ENCODE results near the gene SLC13A3.

SLC13A3 gene

DNA sequence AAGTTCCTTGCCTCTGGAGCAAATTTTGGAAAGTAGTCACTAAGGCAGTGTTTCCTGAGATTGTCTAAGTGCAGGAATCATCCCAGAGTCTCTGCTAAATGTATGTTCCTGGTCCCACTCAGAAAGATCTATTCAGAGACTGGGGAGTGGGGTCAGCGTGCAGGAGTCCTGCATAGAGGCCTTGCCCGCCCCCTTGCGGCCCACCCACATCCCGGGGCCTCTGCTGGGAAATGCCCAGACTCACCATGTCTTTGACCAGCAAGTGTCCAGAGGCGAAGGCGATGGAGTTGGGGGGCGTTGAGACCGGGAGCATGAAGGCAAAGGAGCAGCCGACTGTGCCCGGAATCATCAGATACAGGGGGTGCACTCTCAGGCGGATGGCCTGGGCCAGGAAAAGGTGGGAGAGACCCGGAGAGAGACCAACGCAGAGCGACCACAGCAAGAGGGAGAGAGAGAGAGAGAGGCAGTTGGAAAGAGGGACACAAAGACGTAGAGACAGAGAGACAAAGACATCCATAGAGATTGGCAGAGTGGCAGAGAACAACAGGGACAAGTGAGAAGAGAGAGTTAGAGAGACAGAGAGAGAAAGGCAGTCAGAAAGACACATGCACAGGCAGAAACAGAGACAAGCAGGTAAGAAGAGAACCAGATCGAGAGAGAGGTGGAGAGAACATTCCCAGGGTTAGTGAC lies 87.9 kb downstream of the SLC13A3 start:
- TF ChIP-seq Cebpa-rat (IDR thresholded peaks at IDR 0.05), result no peak
- Histone ChIP-seq H3K9me3 (no peaks in the 10 kb centered on the region), H3K36me3 (no peaks in the 10 kb centered on the region), H3K27me3 (no peaks in the 10 kb centered on the region), H3K27ac (no peak overlapping the region), H3K4me3 (no peak overlapping the region), H3K4me2 (no peak overlapping the region), H3K9ac (no peak overlapping the region), H4K20me1 (no peaks in the 10 kb centered on the region), H3K4me1 (peaks cover 47% of the 10 kb centered on the region)

DNA sequence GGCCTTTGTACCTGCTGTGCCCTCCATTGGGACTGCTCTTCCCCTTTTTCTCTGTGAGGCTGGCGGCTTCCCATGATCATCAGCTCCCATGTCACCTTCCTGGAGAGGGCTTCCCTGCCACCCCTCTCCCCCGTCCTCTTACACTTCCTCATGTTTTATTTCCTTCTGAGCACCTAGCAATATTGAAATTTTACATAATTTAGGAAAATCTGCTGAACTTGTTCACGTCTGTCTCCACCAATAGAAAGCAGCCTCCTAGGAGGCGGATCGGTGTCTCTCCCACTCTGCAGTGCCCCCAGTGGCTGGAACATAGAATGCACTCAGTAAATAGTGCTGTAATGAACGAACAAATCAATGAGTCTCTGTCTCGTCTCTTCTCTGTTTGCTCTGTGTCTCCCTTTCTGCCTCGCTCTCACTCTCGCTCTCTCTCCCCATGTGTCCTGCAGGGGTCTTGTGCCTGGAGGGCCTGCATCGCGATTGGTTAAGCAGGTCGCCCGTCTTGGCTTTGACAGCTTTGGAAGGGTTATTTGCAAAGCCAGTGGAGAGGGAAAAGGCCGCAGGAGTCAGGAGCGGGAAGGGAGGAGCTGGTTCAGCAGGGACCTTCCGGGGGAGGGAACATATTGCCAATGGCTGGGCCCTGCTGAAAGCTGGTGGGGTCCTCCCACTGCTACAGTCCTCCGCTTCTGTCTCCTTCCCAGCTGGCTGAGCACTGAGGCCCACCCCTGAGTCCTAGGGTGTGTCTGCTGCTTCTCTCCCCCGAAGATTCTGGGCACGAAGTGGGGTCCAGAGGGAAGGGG lies 88.7 kb downstream of the SLC13A3 start:
- Histone ChIP-seq H3K4me1 (peaks cover 46% of the 10 kb centered on the region), H3K4me3 (no peak overlapping the region), H3K9ac (no peak overlapping the region), H3K4me2 (peak overlapping the region; percentile 49), H3K9me3 (no peaks in the 10 kb centered on the region), H3K27ac (no peak overlapping the region), H3K36me3 (no peaks in the 10 kb centered on the region), H3K27me3 (no peaks in the 10 kb centered on the region), H4K20me1 (no peaks in the 10 kb centered on the region)
- no peak for TF ChIP-seq Cebpa-rat (IDR thresholded peaks at IDR 0.05)

GRCh38 chr20:46562009-46562372 lies 89.3 kb downstream of the SLC13A3 start:
- TF ChIP-seq Cebpa-rat (IDR thresholded peaks at IDR 0.05), result no peak

GRCh38 chr20:46559685-46560440 lies 91.4 kb downstream of the SLC13A3 start:
- Histone ChIP-seq H3K36me3 (no peaks in the 10 kb centered on the region), H4K20me1 (no peaks in the 10 kb centered on the region), H3K4me3 (no peak overlapping the region), H3K27me3 (no peaks in the 10 kb centered on the region), H3K4me2 (peak overlapping the region; percentile 59), H3K27ac (no peak overlapping the region), H3K4me1 (peaks cover 67% of the 10 kb centered on the region), H3K9me3 (no peaks in the 10 kb centered on the region), H3K9ac (no peak overlapping the region)
- TF ChIP-seq Cebpa-rat (IDR thresholded peaks at IDR 0.05), result no peak

More at GRCh38 chr20:46562009-46562372, 89.3 kb downstream of the SLC13A3 start:
- Histone ChIP-seq H3K9me3 (no peaks in the 10 kb centered on the region), H3K9ac (no peak overlapping the region), H3K4me3 (no peak overlapping the region), H3K4me1 (peaks cover 46% of the 10 kb centered on the region), H4K20me1 (no peaks in the 10 kb centered on the region), H3K36me3 (no peaks in the 10 kb centered on the region), H3K27me3 (no peaks in the 10 kb centered on the region), H3K4me2 (peak overlapping the region; percentile 49), H3K27ac (no peak overlapping the region)

DNA sequence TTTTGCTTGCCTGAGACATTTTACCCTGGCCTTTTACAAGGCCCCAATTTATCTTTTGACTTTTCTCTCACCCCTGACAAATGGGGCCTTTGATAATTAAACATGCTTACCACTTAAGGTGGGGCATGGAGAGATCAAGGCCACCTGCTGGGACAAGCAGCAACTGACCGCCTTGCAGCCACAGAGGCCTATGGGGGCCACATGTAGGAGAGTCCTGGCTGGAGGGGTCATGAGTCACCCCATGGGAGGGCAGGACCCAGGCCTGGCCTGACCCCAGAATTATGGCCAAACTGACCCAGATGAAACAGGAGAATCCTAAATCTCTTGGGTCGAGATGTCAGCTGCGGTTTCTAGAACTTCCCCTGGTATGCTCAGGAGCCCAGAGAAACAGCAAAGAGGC lies 92.3 kb downstream of the SLC13A3 start:
- H3K36me3 ChIP-seq, result no peaks in the 10 kb centered on the region
- no peak overlapping the region for H3K4me3 ChIP-seq
- TF ChIP-seq Cebpa-rat (IDR thresholded peaks at IDR 0.05), result no peak
- no peaks in the 10 kb centered on the region for H3K27me3 ChIP-seq
- no peaks in the 10 kb centered on the region for H4K20me1 ChIP-seq
- no peaks in the 10 kb centered on the region for H3K9me3 ChIP-seq
- H3K4me2 ChIP-seq, result peak overlapping the region; percentile 59
- no peak overlapping the region for H3K9ac ChIP-seq
- H3K27ac ChIP-seq, result no peak overlapping the region
- H3K4me1 ChIP-seq, result peaks cover 75% of the 10 kb centered on the region

DNA sequence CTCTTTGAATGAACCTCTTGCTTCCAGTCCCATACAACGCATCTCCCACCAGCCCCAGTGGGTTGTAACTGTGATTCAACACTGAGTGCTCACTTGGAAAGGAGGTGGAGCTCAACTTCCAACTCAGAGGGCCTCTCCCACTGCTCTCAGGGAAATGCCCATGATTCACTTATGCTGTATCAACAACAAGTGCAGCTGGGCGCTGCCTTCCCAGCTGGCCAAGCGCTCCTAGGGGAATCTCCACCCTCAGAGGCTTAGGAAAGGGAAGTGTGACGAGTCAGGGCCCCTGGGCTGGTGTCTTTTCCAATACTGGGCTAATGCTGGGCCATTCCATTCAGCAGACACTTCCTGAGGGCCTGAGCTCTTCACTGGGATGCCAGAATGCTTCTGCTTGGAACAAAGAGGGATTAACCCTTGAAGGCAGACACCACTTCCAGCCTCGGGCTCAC lies 92.7 kb downstream of the SLC13A3 start:
- Histone ChIP-seq H4K20me1 (no peaks in the 10 kb centered on the region), H3K9ac (no peak overlapping the region), H3K9me3 (no peaks in the 10 kb centered on the region), H3K36me3 (no peaks in the 10 kb centered on the region), H3K4me3 (no peak overlapping the region), H3K27me3 (no peaks in the 10 kb centered on the region), H3K4me1 (peaks cover 80% of the 10 kb centered on the region), H3K4me2 (peak overlapping the region; percentile 59), H3K27ac (no peak overlapping the region)
- no peak for TF ChIP-seq Cebpa-rat (IDR thresholded peaks at IDR 0.05)

GRCh38 chr20:46557231-46557956 lies 93.9 kb downstream of the SLC13A3 start:
- Histone ChIP-seq H3K4me3 (no peak overlapping the region), H4K20me1 (no peaks in the 10 kb centered on the region), H3K9ac (no peak overlapping the region), H3K9me3 (no peaks in the 10 kb centered on the region), H3K4me2 (peak overlapping the region; percentile 1; the same call in 1 of the 2 replicates), H3K27me3 (no peaks in the 10 kb centered on the region), H3K4me1 (peaks cover 85% of the 10 kb centered on the region), H3K36me3 (no peaks in the 10 kb centered on the region), H3K27ac (no peak overlapping the region)
- no peak for TF ChIP-seq Cebpa-rat (IDR thresholded peaks at IDR 0.05)

- Histone ChIP-seq H3K9ac (peak overlapping the region; percentile 36; the same call in 1 of the 2 replicates), H3K36me3 (no peaks in the 10 kb centered on the region), H3K4me3 (no peak overlapping the region), H4K20me1 (no peaks in the 10 kb centered on the region), H3K27ac (peak overlapping the region; percentile 84; the same call in 1 of the 2 replicates), H3K9me3 (no peaks in the 10 kb centered on the region), H3K4me1 (peaks cover 98% of the 10 kb centered on the region), H3K27me3 (no peaks in the 10 kb centered on the region), H3K4me2 (peak overlapping the region; percentile 92)
- TF ChIP-seq Cebpa-rat (IDR thresholded peaks at IDR 0.05), result no peak
Observed at GRCh38 chr20:46555370-46555956, 95.8 kb downstream of the SLC13A3 start.

GRCh38 chr20:46554828-46555227 lies 96.4 kb downstream of the SLC13A3 start:
- Histone ChIP-seq H3K4me2 (peak overlapping the region; percentile 92), H3K4me1 (peaks cover 98% of the 10 kb centered on the region), H3K9ac (no peak overlapping the region), H3K27me3 (no peaks in the 10 kb centered on the region), H3K4me3 (no peak overlapping the region), H4K20me1 (no peaks in the 10 kb centered on the region), H3K27ac (peak overlapping the region; percentile 84), H3K9me3 (no peaks in the 10 kb centered on the region), H3K36me3 (no peaks in the 10 kb centered on the region)
- no peak for TF ChIP-seq Cebpa-rat (IDR thresholded peaks at IDR 0.05)
